WTC11 (cell line): ENCODE data around the gene CCDC150. TPM values are rescaled to one million over a fixed set of nuclear protein-coding genes. Genes with fewer than 3 reads are reported as not detected.

Experiments
- ATF2 ChIP-seq: sonication (generic); formaldehyde crosslinking; IDR thresholded peaks from 2 replicates; pipeline ENCODE4 v1.8.1; 2022; ENCODE audit warnings: low read depth, missing genetic modification reagents, borderline replicate concordance
- ATF3 ChIP-seq: sonication (generic); formaldehyde crosslinking; conservative IDR thresholded peaks from 2 replicates; pipeline ENCODE4 v1.8.1; 2022; ENCODE audit warnings: mild to moderate bottlenecking, missing genetic modification reagents
- CREB1 ChIP-seq: sonication (generic); formaldehyde crosslinking; IDR thresholded peaks from 2 replicates; pipeline ENCODE4 v1.8.0; 2023; ENCODE audit warnings: mild to moderate bottlenecking, missing genetic modification reagents
- E2F5 ChIP-seq: sonication (generic); formaldehyde crosslinking; IDR thresholded peaks from 2 replicates; pipeline ENCODE4 v1.8.1; 2022; ENCODE audit warnings: mild to moderate bottlenecking, moderate library complexity, missing genetic modification reagents
- ERG ChIP-seq: fragments of 250-450 bp; sonication (Bioruptor Pico); IDR thresholded peaks from 2 replicates; pipeline ENCODE4 v1.8.0; 2021; ENCODE audit warnings: mild to moderate bottlenecking
- HMGXB4 ChIP-seq: sonication (generic); formaldehyde crosslinking; IDR thresholded peaks from 2 replicates; pipeline ENCODE4 v1.8.1; 2023; ENCODE audit warnings: mild to moderate bottlenecking, moderate library complexity, missing genetic modification reagents
- JUN ChIP-seq: sonication (generic); formaldehyde crosslinking; IDR thresholded peaks from 2 replicates; pipeline ENCODE4 v1.8.0; 2023; ENCODE audit warnings: mild to moderate bottlenecking, missing genetic modification reagents
- MXD4 ChIP-seq: fragments of 250-450 bp; sonication (Bioruptor Pico); IDR thresholded peaks from 2 replicates; pipeline ENCODE4 v1.8.0; 2021; ENCODE audit warnings: mild to moderate bottlenecking, moderate library complexity, borderline replicate concordance
- NFE2L1 ChIP-seq: sonication (generic); formaldehyde crosslinking; IDR thresholded peaks from 2 replicates; pipeline ENCODE4 v1.8.1; 2023; ENCODE audit warnings: missing genetic modification reagents
- NR1H2 ChIP-seq: sonication (generic); formaldehyde crosslinking; IDR thresholded peaks from 2 replicates; pipeline ENCODE4 v1.9.0; 2021; ENCODE audit warnings: mild to moderate bottlenecking, moderate library complexity, missing genetic modification reagents
- NR3C1 ChIP-seq: sonication (generic); formaldehyde crosslinking; conservative IDR thresholded peaks from 2 replicates; pipeline ENCODE4 v1.8.1; 2023; ENCODE audit warnings: low read depth, mild to moderate bottlenecking, missing genetic modification reagents
- OVOL2 ChIP-seq: fragments of 250-450 bp; sonication (Bioruptor Pico); IDR thresholded peaks from 2 replicates; pipeline ENCODE4 v1.9.0; 2021; ENCODE audit warnings: mild to moderate bottlenecking, borderline replicate concordance
- PRDM15 ChIP-seq: sonication (generic); formaldehyde crosslinking; IDR thresholded peaks from 2 replicates; pipeline ENCODE4 v1.8.0; 2022; ENCODE audit warnings: missing genetic modification reagents
- SP1 ChIP-seq: sonication (generic); formaldehyde crosslinking; conservative IDR thresholded peaks from 2 replicates; pipeline ENCODE4 v1.8.1; 2022; ENCODE audit warnings: missing genetic modification reagents
- STAT6 ChIP-seq: sonication (generic); formaldehyde crosslinking; conservative IDR thresholded peaks from 2 replicates; pipeline ENCODE4 v1.8.1; 2023; ENCODE audit warnings: mild to moderate bottlenecking, low read depth, missing genetic modification reagents, moderate library complexity
- TCF7 ChIP-seq: sonication (generic); formaldehyde crosslinking; IDR thresholded peaks from 2 replicates; pipeline ENCODE4 v1.8.0; 2022; ENCODE audit warnings: mild to moderate bottlenecking, low read depth, missing genetic modification reagents, moderate library complexity
- ZMAT4 ChIP-seq: fragments of 250-450 bp; sonication (Bioruptor Pico); IDR thresholded peaks from 2 replicates; pipeline ENCODE4 v1.9.0; 2021; ENCODE audit warnings: mild to moderate bottlenecking
- ZNF121 ChIP-seq: sonication (generic); formaldehyde crosslinking; IDR thresholded peaks from 2 replicates; pipeline ENCODE4 v1.8.0; 2023; ENCODE audit warnings: missing genetic modification reagents
- ZNF219 ChIP-seq: sonication (generic); formaldehyde crosslinking; IDR thresholded peaks from 2 replicates; pipeline ENCODE4 v1.8.0; 2023; ENCODE audit warnings: missing genetic modification reagents, mild to moderate bottlenecking, borderline replicate concordance
- ZNF232 ChIP-seq: sonication (generic); formaldehyde crosslinking; IDR thresholded peaks from 2 replicates; pipeline ENCODE4 v1.8.0; 2022; ENCODE audit warnings: mild to moderate bottlenecking, missing genetic modification reagents
- ZNF263 ChIP-seq: sonication (generic); formaldehyde crosslinking; IDR thresholded peaks from 2 replicates; pipeline ENCODE4 v1.8.1; 2022; ENCODE audit warnings: low read depth, mild to moderate bottlenecking, moderate library complexity, missing genetic modification reagents
- ZNF423 ChIP-seq: fragments of 250-450 bp; sonication (Bioruptor Pico); IDR thresholded peaks from 2 replicates; pipeline ENCODE4 v2.1.2; 2022; ENCODE audit warnings: mild to moderate bottlenecking, moderate library complexity
- ZSCAN18 ChIP-seq: fragments of 250-450 bp; sonication (Bioruptor Pico); IDR thresholded peaks from 2 replicates; pipeline ENCODE4 v2.1.2; 2022; ENCODE audit warnings: mild to moderate bottlenecking, moderate library complexity
- total RNA-seq: library from RNA; stranded (reverse); gene quantifications from 3 replicates; pipeline ENCODE4 v1.2.3, GENCODE V29; 2021

CCDC150 gene
- total RNA-seq, 1 experiment from 2014 or later, result 43.0 TPM

- TF ChIP-seq STAT6 (CRISPR knock-in tag), result no peak
- TF ChIP-seq MXD4 (CRISPR knock-in tag), result no peak
- no peak for TF ChIP-seq TCF7 (CRISPR knock-in tag)
- no peak for TF ChIP-seq OVOL2 (CRISPR knock-in tag)
- peak; percentile 36; the same call in 1 of the 2 replicates for TF ChIP-seq ZNF219
- TF ChIP-seq NR1H2 (CRISPR knock-in tag), result no peak
- no peak for TF ChIP-seq ZMAT4 (CRISPR knock-in tag)
- TF ChIP-seq NFE2L1, result no peak
- TF ChIP-seq CREB1, result no peak
- no peak for TF ChIP-seq ZNF232 (CRISPR knock-in tag)
- TF ChIP-seq ATF2 (CRISPR knock-in tag), result no peak
- 0 out of 2 replicates have a peak, but pooled peaks have one; percentile 11 for TF ChIP-seq ZNF121
- TF ChIP-seq JUN, result peak; percentile 5; the same call in 1 of the 2 replicates
- TF ChIP-seq ZNF423 (CRISPR knock-in tag), result peak; percentile 85
- TF ChIP-seq NR3C1 (CRISPR knock-in tag), result no peak
- no peak for TF ChIP-seq E2F5 (CRISPR knock-in tag)
- TF ChIP-seq HMGXB4 (CRISPR knock-in tag), result peak; percentile 93
- no peak for TF ChIP-seq ATF3
- no peak for TF ChIP-seq SP1
- TF ChIP-seq ZSCAN18 (CRISPR knock-in tag), result no peak
- TF ChIP-seq ERG, result no peak
- TF ChIP-seq ZNF263 (CRISPR knock-in tag), result no peak
- 0 out of 2 replicates have a peak, but pooled peaks have one; percentile 36 for TF ChIP-seq PRDM15 (CRISPR knock-in tag)
Measured at GRCh38 chr2:196592911-196593881, 46.3 kb upstream of the CCDC150 start, which contains the start of gene HECW2 (continued).
